Activated CD8-positive, alpha-beta T cell treated with anti-CD3 and anti-CD28 coated beads for 36 hours (primary cell): ENCODE results near the gene CAMSAP2. TPM values are rescaled to one million over a fixed set of nuclear protein-coding genes. Genes with fewer than 3 reads are reported as not detected.

Experiments used
- ATAC-seq: fragments of 200-7000 bp; cut with Tn5 transposase; one replicate; pipeline ENCODE4 v1.10.0; 2021; ENCODE audit warnings: mild to moderate bottlenecking, moderate library complexity
- CTCF ChIA-PET: fragments of 350-600 bp; sonication (Branson Sonifier 250); formaldehyde crosslinking; loops from one replicate; lab custom pipeline; 2021; ENCODE audit warnings: antibody characterized with exemption; lab: Charles Lee
- POLR2A ChIA-PET: fragments of 350-600 bp; sonication (Branson Sonifier 250); formaldehyde crosslinking; loops from one replicate; lab custom pipeline; 2021; ENCODE audit warnings: antibody characterized with exemption; lab: Charles Lee
- DNase-seq: peaks from one replicate; pipeline ENCODE4 v3.0.0-alpha.2; 2020
- H3K27ac Mint-ChIP-seq: one replicate; pipeline ENCODE4 v1.8.0; 2021; ENCODE audit warnings: mild to moderate bottlenecking, mixed read lengths
- H3K27me3 Mint-ChIP-seq: one replicate; pipeline ENCODE4 v1.8.0; 2021; ENCODE audit warnings: mixed read lengths
- H3K36me3 Mint-ChIP-seq: one replicate; pipeline ENCODE4 v1.8.0; 2021; ENCODE audit warnings: low read depth, mixed read lengths
- H3K4me1 Mint-ChIP-seq: one replicate; pipeline ENCODE4 v1.8.0; 2021; ENCODE audit warnings: low read depth, mixed read lengths
- H3K4me3 Mint-ChIP-seq: one replicate; pipeline ENCODE4 v1.8.0; 2021; ENCODE audit warnings: mild to moderate bottlenecking, moderate library complexity, mixed read lengths
- H3K9me3 Mint-ChIP-seq: one replicate; pipeline ENCODE4 v1.8.0; 2021; ENCODE audit warnings: mixed read lengths
- intact Hi-C: fragments of 100-400 bp; cut with micrococcal nuclease; formaldehyde crosslinking; loops from one replicate; pipeline ENCODE4 v1.10.0; 2022
- total RNA-seq, 2 experiments: library from RNA; stranded (reverse); gene quantifications; one replicate each; pipeline ENCODE4 v1.2.3, GENCODE V29; 2021
- TF ChIP-seq, protein P1 (sequence below): fragments of 200-600 bp; IDR thresholded peaks from one replicate; pipeline ENCODE4 v1.8.0; 2022; ENCODE audit warnings: antibody characterized with exemption, mild to moderate bottlenecking

The CAMSAP2 gene
- total RNA-seq, 2 experiments from 2014 or later = 1.8 to 2.1 TPM

DNA sequence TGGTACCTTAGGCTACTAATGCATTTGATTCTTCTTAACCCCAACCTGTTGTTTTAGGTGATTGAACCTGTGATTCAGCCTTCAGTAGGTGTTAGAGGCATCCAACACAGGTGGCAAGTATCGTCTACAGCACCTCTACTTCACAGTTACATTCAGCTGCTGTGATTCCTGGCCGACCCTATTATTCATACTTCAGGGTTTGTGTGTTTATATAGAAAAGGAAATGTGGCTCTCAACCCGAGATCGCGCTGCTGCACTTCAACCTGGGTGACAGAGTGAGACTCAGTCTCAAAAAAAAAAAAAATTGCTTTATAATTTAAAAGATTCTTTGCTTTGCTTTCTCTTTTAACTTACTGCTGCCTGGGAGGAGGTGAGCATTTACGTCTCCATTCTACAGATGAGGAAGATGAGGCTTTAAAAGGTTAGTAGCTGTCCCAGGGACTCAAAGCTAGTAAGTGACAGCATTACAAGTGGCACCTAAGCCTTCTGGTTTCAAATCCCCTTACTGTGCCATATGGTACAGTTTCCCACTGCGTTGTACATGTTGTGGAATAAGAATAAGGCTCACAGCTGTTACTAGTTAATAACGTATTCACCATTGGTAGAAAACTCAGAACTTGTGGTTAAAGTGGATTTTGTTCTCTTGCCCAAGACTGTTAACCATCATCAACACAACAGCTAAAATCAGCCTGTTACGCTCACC is 124.2 kb downstream of the CAMSAP2 start:
- TF ChIP-seq, protein P1, sequence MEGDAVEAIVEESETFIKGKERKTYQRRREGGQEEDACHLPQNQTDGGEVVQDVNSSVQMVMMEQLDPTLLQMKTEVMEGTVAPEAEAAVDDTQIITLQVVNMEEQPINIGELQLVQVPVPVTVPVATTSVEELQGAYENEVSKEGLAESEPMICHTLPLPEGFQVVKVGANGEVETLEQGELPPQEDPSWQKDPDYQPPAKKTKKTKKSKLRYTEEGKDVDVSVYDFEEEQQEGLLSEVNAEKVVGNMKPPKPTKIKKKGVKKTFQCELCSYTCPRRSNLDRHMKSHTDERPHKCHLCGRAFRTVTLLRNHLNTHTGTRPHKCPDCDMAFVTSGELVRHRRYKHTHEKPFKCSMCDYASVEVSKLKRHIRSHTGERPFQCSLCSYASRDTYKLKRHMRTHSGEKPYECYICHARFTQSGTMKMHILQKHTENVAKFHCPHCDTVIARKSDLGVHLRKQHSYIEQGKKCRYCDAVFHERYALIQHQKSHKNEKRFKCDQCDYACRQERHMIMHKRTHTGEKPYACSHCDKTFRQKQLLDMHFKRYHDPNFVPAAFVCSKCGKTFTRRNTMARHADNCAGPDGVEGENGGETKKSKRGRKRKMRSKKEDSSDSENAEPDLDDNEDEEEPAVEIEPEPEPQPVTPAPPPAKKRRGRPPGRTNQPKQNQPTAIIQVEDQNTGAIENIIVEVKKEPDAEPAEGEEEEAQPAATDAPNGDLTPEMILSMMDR = no peak
- H3K36me3 Mint-ChIP-seq = no peaks in the 10 kb centered on the region
- no peak overlapping the region for H3K4me3 Mint-ChIP-seq
- DNase-seq (peak; percentile 31), ATAC-seq (no peak)
- H3K9me3 Mint-ChIP-seq = no peaks in the 10 kb centered on the region
- ChIA-PET POLR2A (interaction anchor here (0.6 to 1.4 kb wide), 3 partner anchors 25 to 305 kb away, joined by 3 to 4 read pairs (median 3); no protein-coding TSS in a partner anchor), CTCF (interaction anchor here (0.7 to 1.3 kb wide), 2 partner anchors 28 to 108 kb away, joined by 3 read pairs; no protein-coding TSS in a partner anchor)
- H3K4me1 Mint-ChIP-seq = peaks cover 37% of the 10 kb centered on the region
- H3K27me3 Mint-ChIP-seq = peaks cover 5% of the 10 kb centered on the region
- intact Hi-C loops = no loop called here
- no peak overlapping the region for H3K27ac Mint-ChIP-seq

DNA sequence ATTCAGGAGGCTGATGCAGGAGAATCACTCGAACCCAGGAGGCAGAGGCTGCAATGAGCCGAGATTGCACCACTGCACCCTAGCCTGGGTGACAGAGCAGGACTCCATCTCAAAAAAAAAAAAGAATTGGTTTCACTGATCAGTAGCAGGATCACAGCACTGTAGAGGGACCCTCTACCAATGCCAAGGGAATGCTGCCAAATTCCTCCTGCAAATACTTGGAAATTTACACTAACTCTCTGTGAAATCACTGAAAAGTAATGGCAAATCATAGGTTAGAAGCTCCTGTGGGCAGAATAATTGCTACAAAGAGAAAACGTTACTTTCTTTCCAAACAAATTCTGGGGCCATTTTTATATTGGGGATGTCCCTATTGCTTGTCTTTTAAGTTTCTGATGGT is 127.4 kb downstream of the CAMSAP2 start:
- TF ChIP-seq, protein P1 = no peak
- peaks cover 51% of the 10 kb centered on the region for H3K4me1 Mint-ChIP-seq
- POLR2A ChIA-PET = interaction anchor here (0.6 to 3.8 kb wide), 5 partner anchors 10 to 98 kb away, joined by 3 to 13 read pairs (median 4); no protein-coding TSS in a partner anchor
- no peaks in the 10 kb centered on the region for H3K36me3 Mint-ChIP-seq
- H3K4me3 Mint-ChIP-seq = no peak overlapping the region
- no peak for DNase-seq
- H3K9me3 Mint-ChIP-seq = no peaks in the 10 kb centered on the region
- CTCF ChIA-PET = interaction anchor here (0.6 to 2.2 kb wide), 6 partner anchors 24 to 252 kb away, joined by 3 to 6 read pairs (median 4); partner anchors contain the start of gene CAMSAP2
- no peak for ATAC-seq
- peaks cover 10% of the 10 kb centered on the region for H3K27me3 Mint-ChIP-seq
- H3K27ac Mint-ChIP-seq = no peak overlapping the region
- intact Hi-C loops = loop anchor here (5.0 kb wide), 1 partner anchor 41 kb away; no protein-coding TSS in a partner anchor

DNA sequence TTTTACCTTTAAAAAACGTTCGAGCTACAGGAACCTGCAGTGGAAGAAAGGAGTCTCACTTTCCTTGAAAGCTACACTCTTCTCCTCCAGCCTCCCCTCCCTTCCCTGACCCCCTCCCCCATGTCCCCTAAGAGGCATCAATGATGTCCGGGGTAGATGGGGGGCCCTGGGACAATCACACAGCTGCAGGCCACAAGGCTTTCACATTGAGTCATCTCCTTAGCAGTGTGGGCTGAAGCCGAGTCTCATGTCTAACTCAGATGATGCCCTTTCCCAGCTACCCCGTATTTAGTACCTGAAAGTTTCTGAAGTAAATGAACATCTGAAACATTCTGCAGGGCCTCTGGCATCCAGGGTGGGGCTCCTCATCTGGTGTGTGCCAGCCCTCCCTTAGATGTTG is 127.8 kb downstream of the CAMSAP2 start:
- peaks cover 14% of the 10 kb centered on the region for H3K27me3 Mint-ChIP-seq

DNA sequence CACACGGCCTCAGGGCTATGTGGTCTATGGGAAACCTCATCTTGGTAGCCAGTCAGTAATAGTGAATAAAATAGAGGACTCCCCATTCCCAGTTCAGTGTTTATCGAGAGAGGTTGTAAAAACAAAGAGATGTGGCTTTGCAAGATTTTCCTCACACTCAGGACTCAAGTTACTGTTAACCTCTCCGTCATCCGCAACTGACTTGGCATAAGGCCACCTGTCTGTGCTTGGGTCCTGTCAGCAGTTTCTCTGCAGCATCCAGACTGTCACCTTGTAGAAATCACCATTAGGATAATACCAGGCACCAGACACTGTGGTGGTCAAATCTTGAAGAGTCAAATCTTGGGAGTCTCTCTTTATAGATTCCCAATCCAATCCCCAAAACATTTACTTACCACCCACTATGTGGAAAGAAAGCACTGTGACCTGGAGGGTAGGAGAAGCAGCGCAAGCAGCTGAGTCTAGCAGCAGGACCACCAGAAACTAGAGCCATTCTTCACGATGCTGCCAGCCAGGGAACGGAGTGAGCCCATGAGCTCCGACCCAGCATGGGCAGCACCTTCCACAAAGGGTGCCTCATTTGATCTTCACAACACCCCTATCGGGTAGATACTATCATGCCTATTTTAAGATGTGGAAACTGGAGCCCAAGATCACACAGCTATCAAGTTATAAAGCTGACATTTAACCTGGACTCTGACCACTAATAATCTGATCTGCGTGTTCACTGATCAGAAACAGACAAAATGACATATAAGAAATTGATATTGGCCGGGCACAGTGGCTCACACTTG is 128.5 kb downstream of the CAMSAP2 start:
- H3K4me1 Mint-ChIP-seq = peaks cover 52% of the 10 kb centered on the region
- ChIA-PET POLR2A (interaction anchor here (0.9 to 3.8 kb wide), 7 partner anchors 9 to 197 kb away, joined by 3 to 13 read pairs (median 4); partner anchors contain the start of gene DDX59), CTCF (interaction anchor here (1.0 to 1.5 kb wide), 4 partner anchors 23 to 245 kb away, joined by 3 to 4 read pairs (median 4); no protein-coding TSS in a partner anchor)
- no peaks in the 10 kb centered on the region for H3K36me3 Mint-ChIP-seq
- intact Hi-C loops = loop anchor here (5.0 kb wide), 1 partner anchor 40 kb away; no protein-coding TSS in a partner anchor
- TF ChIP-seq, protein P1 = no peak
- no peak overlapping the region for H3K4me3 Mint-ChIP-seq
- H3K27ac Mint-ChIP-seq = no peak overlapping the region
- DNase-seq (peak; percentile 30), ATAC-seq (no peak)
- H3K9me3 Mint-ChIP-seq = no peaks in the 10 kb centered on the region
- H3K27me3 Mint-ChIP-seq = peaks cover 21% of the 10 kb centered on the region

More for the DNA sequence above, 127.8 kb downstream of the CAMSAP2 start:
- no peak overlapping the region for H3K27ac Mint-ChIP-seq
- ChIA-PET POLR2A (interaction anchor here (0.6 to 3.8 kb wide), 6 partner anchors 9 to 97 kb away, joined by 3 to 13 read pairs (median 4); no protein-coding TSS in a partner anchor), CTCF (interaction anchor here (0.6 to 2.2 kb wide), 5 partner anchors 23 to 252 kb away, joined by 3 to 6 read pairs (median 4); partner anchors contain the start of gene CAMSAP2)
- intact Hi-C loops = loop anchor here (5.0 kb wide), 1 partner anchor 41 kb away; no protein-coding TSS in a partner anchor
- H3K4me3 Mint-ChIP-seq = no peak overlapping the region
- DNase-seq (peak; percentile 92), ATAC-seq (peak; percentile 86)
- TF ChIP-seq, protein P1 = no peak
- H3K9me3 Mint-ChIP-seq = no peaks in the 10 kb centered on the region
- peaks cover 55% of the 10 kb centered on the region for H3K4me1 Mint-ChIP-seq
- no peaks in the 10 kb centered on the region for H3K36me3 Mint-ChIP-seq
